Osteocyte (in vitro differentiated cells): ENCODE results near the gene MPP2. TPM values are rescaled to one million over a fixed set of nuclear protein-coding genes. Genes with fewer than 3 reads are reported as not detected.

Experiments
- DNase-seq: peaks from one replicate; pipeline ENCODE4 v3.0.0; 2021; ENCODE audit warnings: mixed read lengths; ENCODE audit not compliant: unreplicated experiment; ENCODE audit errors: extremely low spot score
- H3K27ac Mint-ChIP-seq: one replicate; pipeline ENCODE4 v1.8.0; 2021; ENCODE audit warnings: mild to moderate bottlenecking, mixed read lengths; ENCODE audit not compliant: unreplicated experiment
- H3K27me3 Mint-ChIP-seq: one replicate; pipeline ENCODE4 v1.8.0; 2021; ENCODE audit warnings: mixed read lengths; ENCODE audit not compliant: unreplicated experiment
- H3K36me3 Mint-ChIP-seq: one replicate; pipeline ENCODE4 v1.8.0; 2021; ENCODE audit warnings: mixed read lengths; ENCODE audit not compliant: unreplicated experiment
- H3K4me1 Mint-ChIP-seq: one replicate; pipeline ENCODE4 v1.8.0; 2021; ENCODE audit warnings: mixed read lengths; ENCODE audit not compliant: unreplicated experiment
- H3K4me3 Mint-ChIP-seq: one replicate; pipeline ENCODE4 v1.8.0; 2021; ENCODE audit warnings: mild to moderate bottlenecking, moderate library complexity, mixed read lengths; ENCODE audit not compliant: unreplicated experiment
- H3K9me3 Mint-ChIP-seq: one replicate; pipeline ENCODE4 v1.8.0; 2021; ENCODE audit warnings: mixed read lengths; ENCODE audit not compliant: unreplicated experiment
- CTCF ChIP-seq: fragments of 200-600 bp; sonication (generic); IDR thresholded peaks from 2 replicates; pipeline ENCODE4 v1.5.0; 2021; ENCODE audit warnings: antibody characterized with exemption, mild to moderate bottlenecking, moderate library complexity
- total RNA-seq: library from RNA; stranded (reverse); gene quantifications from 2 replicates; pipeline ENCODE4 v1.2.1, GENCODE V29; 2021

The MPP2 gene
- total RNA-seq, 1 donor from 2014 or later = 3.5 TPM

- H3K4me1 Mint-ChIP-seq = peaks cover 4% of the 10 kb centered on the region
- H3K9me3 Mint-ChIP-seq = no peaks in the 10 kb centered on the region
- TF ChIP-seq CTCF = no peak
- DNase-seq = no peak
- no peak overlapping the region for H3K27ac Mint-ChIP-seq
- peaks cover 26% of the 10 kb centered on the region for H3K27me3 Mint-ChIP-seq
- no peak overlapping the region for H3K4me3 Mint-ChIP-seq
- no peaks in the 10 kb centered on the region for H3K36me3 Mint-ChIP-seq
These were observed 29.7 kb downstream of the MPP2 start for GRCh38 chr17:43877451-43878155.

DNA sequence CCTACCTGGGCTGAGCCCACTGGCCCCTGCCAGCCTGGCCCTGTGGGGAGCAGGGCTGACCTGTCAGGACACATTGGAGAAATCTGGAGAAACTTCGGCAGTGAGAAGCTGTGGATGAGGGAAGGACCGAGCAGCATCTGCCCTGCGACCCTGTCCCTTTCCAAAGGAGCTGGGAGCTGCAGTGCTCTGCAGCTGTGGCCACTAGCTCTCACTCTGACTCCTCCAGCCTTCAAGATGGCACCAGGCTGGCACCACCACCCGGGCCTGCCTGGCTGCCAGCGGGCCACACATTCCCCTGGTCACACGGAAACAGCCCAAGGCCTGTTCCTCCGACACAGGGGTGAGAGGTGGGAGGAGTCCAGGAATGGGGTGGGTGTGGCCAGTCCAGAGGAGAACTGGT, 30.3 kb downstream of the MPP2 start:
- Mint-ChIP-seq H3K4me3 (no peak overlapping the region), H3K36me3 (no peaks in the 10 kb centered on the region), H3K9me3 (no peaks in the 10 kb centered on the region), H3K4me1 (peaks cover 4% of the 10 kb centered on the region), H3K27ac (no peak overlapping the region), H3K27me3 (peaks cover 31% of the 10 kb centered on the region)
- TF ChIP-seq CTCF = no peak
- DNase-seq = no peak

GRCh38 chr17:43875476-43876147, 31.7 kb downstream of the MPP2 start:
- no peak overlapping the region for H3K4me3 Mint-ChIP-seq
- peaks cover 4% of the 10 kb centered on the region for H3K4me1 Mint-ChIP-seq
- H3K36me3 Mint-ChIP-seq = no peaks in the 10 kb centered on the region
- H3K27me3 Mint-ChIP-seq = peaks cover 34% of the 10 kb centered on the region
- no peaks in the 10 kb centered on the region for H3K9me3 Mint-ChIP-seq
- no peak for TF ChIP-seq CTCF
- H3K27ac Mint-ChIP-seq = no peak overlapping the region
- no peak for DNase-seq

- no peak overlapping the region for H3K4me3 Mint-ChIP-seq
- no peaks in the 10 kb centered on the region for H3K9me3 Mint-ChIP-seq
- TF ChIP-seq CTCF = no peak
- peaks cover 4% of the 10 kb centered on the region for H3K4me1 Mint-ChIP-seq
- H3K27ac Mint-ChIP-seq = no peak overlapping the region
- no peak for DNase-seq
- peaks cover 42% of the 10 kb centered on the region for H3K27me3 Mint-ChIP-seq
- H3K36me3 Mint-ChIP-seq = no peaks in the 10 kb centered on the region
These were observed 33.0 kb downstream of the MPP2 start for GRCh38 chr17:43874293-43874692.

- H3K4me3 Mint-ChIP-seq = no peak overlapping the region
- H3K4me1 Mint-ChIP-seq = peaks cover 2% of the 10 kb centered on the region
- H3K9me3 Mint-ChIP-seq = no peaks in the 10 kb centered on the region
- H3K36me3 Mint-ChIP-seq = no peaks in the 10 kb centered on the region
- DNase-seq = no peak
- H3K27me3 Mint-ChIP-seq = peaks cover 42% of the 10 kb centered on the region
- H3K27ac Mint-ChIP-seq = no peak overlapping the region
- no peak for TF ChIP-seq CTCF
These were observed 33.5 kb downstream of the MPP2 start for GRCh38 chr17:43873815-43874214.
